ENCODE results near the gene PARD3.

- TF ChIP-seq EZH2 (IDR thresholded peaks at IDR 0.05; ENCODE audit: insufficient read depth, poor library complexity, severe bottlenecking) (no peak), EZH2phosphoT487 (IDR thresholded peaks at IDR 0.05; ENCODE audit: insufficient read depth, low read depth) (no peak)
These were observed 714.1 kb downstream of the PARD3 start for GRCh38 chr10:34101001-34101400.
